H1 (cell line): Measurements from ENCODE around the gene GSC. TPM values are rescaled to one million over a fixed set of nuclear protein-coding genes. Genes with fewer than 3 reads are reported as not detected.

Source experiments
- CTCF ChIA-PET: fragments of 300-600 bp; sonication (Branson Sonifier 250); formaldehyde crosslinking; loops from one replicate; lab custom pipeline; 2021; ENCODE audit not compliant: partially characterized antibody; lab: Charles Lee
- POLR2A ChIA-PET: fragments of 300-600 bp; sonication (Branson Sonifier 250); formaldehyde crosslinking; loops from one replicate; lab custom pipeline; 2021; ENCODE audit warnings: inconsistent platforms; ENCODE audit not compliant: partially characterized antibody; lab: Charles Lee
- DNase-seq, 2 experiments: peaks; one replicate each; pipeline versions ENCODE4 v3.0.0 to v3.0.0-alpha.2; 2010 to 2022; ENCODE audit warnings: low spot score in 2 of 2, low read depth in 1 of 2, mixed read lengths in 1 of 2
- FAIRE-seq: peaks from 2 replicates; lab custom pipeline; 2011; peaks lifted over from hg19 to GRCh38; lab: Jason Lieb, UNC
- H2AFZ ChIP-seq: 2 replicates; pipeline ENCODE4 v1.8.1; 2012; ENCODE audit warnings: low read length, inconsistent platforms
- H2AK5ac ChIP-seq: 2 replicates; pipeline ENCODE4 v1.6.1; 2013; ENCODE audit warnings: low read depth, low read length
- H2BK120ac ChIP-seq: replicated peaks from 2 replicates; pipeline ENCODE3; 2013; ENCODE audit warnings: low read depth, low read length, inconsistent platforms
- H2BK12ac ChIP-seq: 2 replicates; pipeline ENCODE4 v1.6.1; 2013; ENCODE audit warnings: low read depth, low read length
- H2BK15ac ChIP-seq: 2 replicates; pipeline ENCODE4 v1.6.1; 2013; ENCODE audit warnings: low read length
- H2BK20ac ChIP-seq: 2 replicates; pipeline ENCODE4 v1.6.1; 2013; ENCODE audit warnings: low read length
- H2BK5ac ChIP-seq: 2 replicates; pipeline ENCODE4 v1.6.1; 2013; ENCODE audit warnings: low read depth, low read length
- H3K14ac ChIP-seq: 2 replicates; pipeline ENCODE4 v1.6.1; 2013; ENCODE audit warnings: inconsistent platforms; ENCODE audit not compliant: insufficient read length
- H3K18ac ChIP-seq: 2 replicates; pipeline ENCODE4 v1.6.1; 2013; ENCODE audit warnings: low read length; ENCODE audit errors: extremely low read depth
- H3K23ac ChIP-seq: 2 replicates; pipeline ENCODE4 v1.6.1; 2013; ENCODE audit warnings: inconsistent platforms; ENCODE audit not compliant: insufficient read length
- H3K23me2 ChIP-seq: 2 replicates; pipeline ENCODE4 v1.6.1; 2013; ENCODE audit warnings: low read depth, low read length
- H3K27ac ChIP-seq: 2 replicates; pipeline ENCODE4 v1.6.1; 2011; ENCODE audit warnings: low read depth, low read length, inconsistent platforms
- H3K27me3 ChIP-seq, 4 experiments: replicated peaks in 1 of 4; 1 replicate in 1 of 4; 2 replicates in 3 of 4; pipeline versions ENCODE4 v1.6.1 to v1.8.1; 2011 to 2013; ENCODE audit warnings: low read length in 3 of 4, mild to moderate bottlenecking in 3 of 4, inconsistent platforms in 2 of 4, mixed read lengths in 2 of 4, moderate library complexity in 1 of 4; ENCODE audit not compliant: control insufficient read depth in 3 of 4, insufficient read depth in 3 of 4; ENCODE audit errors: extremely low read depth in 1 of 4
- H3K36me3 ChIP-seq, 4 experiments: 2 replicates each; pipeline versions ENCODE4 v1.6.1 to v1.8.1; 2011 to 2013; ENCODE audit warnings: mild to moderate bottlenecking in 4 of 4, low read length in 3 of 4, moderate library complexity in 2 of 4, control low read depth in 1 of 4, inconsistent platforms in 1 of 4; ENCODE audit not compliant: insufficient read depth in 4 of 4, control insufficient read depth in 2 of 4
- H3K4ac ChIP-seq: replicated peaks from 2 replicates; pipeline ENCODE3; 2013; ENCODE audit warnings: low read length, low read depth, mixed read lengths, inconsistent platforms; ENCODE audit not compliant: insufficient read length
- H3K4me1 ChIP-seq, 4 experiments: replicated peaks in 1 of 4; 1 replicate in 1 of 4; 2 replicates in 3 of 4; pipeline versions ENCODE4 v1.6.1 to v1.8.1; 2011 to 2013; ENCODE audit warnings: low read length in 3 of 4, inconsistent platforms in 2 of 4, mixed read lengths in 1 of 4; ENCODE audit not compliant: insufficient read depth in 4 of 4, control insufficient read depth in 3 of 4
- H3K4me2 ChIP-seq, 2 experiments: 2 replicates each; pipeline versions ENCODE4 v1.6.1 to v1.8.1; 2011 to 2013; ENCODE audit warnings: low read depth in 2 of 2, low read length in 2 of 2, control low read depth in 1 of 2, inconsistent platforms in 1 of 2, mild to moderate bottlenecking in 1 of 2; ENCODE audit not compliant: insufficient read depth in 1 of 2
- H3K4me3 ChIP-seq, 4 experiments: fragments of 200-600, 300-600 bp in 1 of 4; sonication (generic), shearing (Covaris generic), sonication (Bioruptor Twin) in 1 of 4; 2 replicates each; pipeline versions ENCODE4 v1.5.1 to v1.8.1; 2011 to 2016; ENCODE audit warnings: low read length in 4 of 4, low read depth in 3 of 4, control low read depth in 2 of 4, inconsistent platforms in 2 of 4, mild to moderate bottlenecking in 2 of 4, mixed read lengths in 1 of 4, moderate library complexity in 1 of 4; ENCODE audit not compliant: insufficient read depth in 2 of 4; ENCODE audit errors: extremely low read depth in 1 of 4
- H3K56ac ChIP-seq: replicated peaks from 2 replicates; pipeline ENCODE3; 2013; ENCODE audit warnings: low read depth, mild to moderate bottlenecking, mixed read lengths, low read length, inconsistent platforms; ENCODE audit not compliant: insufficient read length
- H3K79me1 ChIP-seq: 2 replicates; pipeline ENCODE4 v1.6.1; 2013; ENCODE audit warnings: low read depth, low read length, control low read depth
- H3K79me2 ChIP-seq, 2 experiments: 2 replicates each; pipeline versions ENCODE4 v1.6.1 to v1.8.1; 2012 to 2013; ENCODE audit warnings: low read length in 2 of 2, mild to moderate bottlenecking in 2 of 2, inconsistent platforms in 1 of 2; ENCODE audit not compliant: insufficient read depth in 2 of 2, control insufficient read depth in 1 of 2
- H3K9ac ChIP-seq, 4 experiments: replicated peaks in 1 of 4; 1 replicate in 1 of 4; 2 replicates in 3 of 4; pipeline versions ENCODE4 v1.6.1 to v1.8.1; 2011 to 2013; ENCODE audit warnings: low read depth in 3 of 4, low read length in 3 of 4, control low read depth in 2 of 4, mild to moderate bottlenecking in 2 of 4, moderate library complexity in 2 of 4, inconsistent platforms in 1 of 4; ENCODE audit errors: extremely low read depth in 1 of 4
- H3K9me3 ChIP-seq, 2 experiments: 2 replicates each; pipeline versions ENCODE4 v1.6.1 to v1.8.1; 2012 to 2013; ENCODE audit warnings: mild to moderate bottlenecking in 2 of 2, moderate library complexity in 2 of 2, control low read depth in 1 of 2, inconsistent platforms in 1 of 2, low read depth in 1 of 2, low read length in 1 of 2, mixed read lengths in 1 of 2; ENCODE audit not compliant: insufficient read depth in 2 of 2
- H4K20me1 ChIP-seq, 2 experiments: replicated peaks in 1 of 2; 2 replicates each; pipeline versions ENCODE3 to v1.8.1; 2011 to 2013; ENCODE audit warnings: inconsistent platforms in 2 of 2, low read length in 2 of 2, mild to moderate bottlenecking in 1 of 2; ENCODE audit not compliant: insufficient read depth in 2 of 2, control insufficient read depth in 1 of 2
- H4K5ac ChIP-seq: 2 replicates; pipeline ENCODE4 v1.6.1; 2013; ENCODE audit warnings: low read length, low read depth, mixed read lengths, inconsistent platforms; ENCODE audit not compliant: insufficient read length
- H4K8ac ChIP-seq: 2 replicates; pipeline ENCODE4 v1.8.0; 2013; ENCODE audit warnings: mild to moderate bottlenecking, moderate library complexity, low read length, inconsistent platforms; ENCODE audit not compliant: insufficient read depth; ENCODE audit errors: extremely low read depth
- H4K91ac ChIP-seq: replicated peaks from 2 replicates; pipeline ENCODE3; 2013; ENCODE audit warnings: low read length, mixed read lengths, inconsistent platforms; ENCODE audit not compliant: insufficient read length
- ATF2 ChIP-seq: IDR thresholded peaks from 2 replicates; pipeline ENCODE4 v1.6.1; 2012; ENCODE audit warnings: low read length, inconsistent platforms
- BRCA1 ChIP-seq: IDR thresholded peaks from 2 replicates; pipeline ENCODE4 v1.6.1; 2012; ENCODE audit warnings: low read depth, low read length, improper control_type of control experiment
- EZH2 ChIP-seq: fragments of 200-600 bp; sonication (generic); IDR thresholded peaks from 2 replicates; pipeline ENCODE4 v1.7.1; 2012; ENCODE audit warnings: low read depth, mild to moderate bottlenecking, moderate library complexity, low read length, inconsistent platforms; ENCODE audit not compliant: severe bottlenecking
- FOSL1 ChIP-seq: IDR thresholded peaks from 2 replicates; pipeline ENCODE4 v1.6.1; 2011; ENCODE audit warnings: mild to moderate bottlenecking, low read depth, low read length, moderate library complexity; ENCODE audit not compliant: insufficient read depth
- GTF2F1 ChIP-seq: IDR thresholded peaks from 2 replicates; pipeline ENCODE4 v1.6.1; 2012; ENCODE audit warnings: low read depth, low read length, improper control_type of control experiment, borderline replicate concordance
- NANOG ChIP-seq: IDR thresholded peaks from 2 replicates; pipeline ENCODE4 v1.6.1; 2011; ENCODE audit warnings: low read length, low read depth, mild to moderate bottlenecking, inconsistent platforms; ENCODE audit not compliant: insufficient read depth, poor library complexity, severe bottlenecking
- PHF8 ChIP-seq: fragments of 200-600 bp; sonication (generic); conservative IDR thresholded peaks from 2 replicates; pipeline ENCODE4 v1.7.1; 2012; ENCODE audit warnings: low read depth, mild to moderate bottlenecking, inconsistent platforms, low read length, moderate library complexity
- SP4 ChIP-seq: IDR thresholded peaks from 2 replicates; pipeline ENCODE4 v1.6.1; 2012; ENCODE audit warnings: low read length, inconsistent platforms
- TCF12 ChIP-seq: IDR thresholded peaks from 2 replicates; pipeline ENCODE4 v1.6.1; 2011; ENCODE audit warnings: low read depth, mild to moderate bottlenecking, low read length
- ZNF274 ChIP-seq: IDR thresholded peaks from 2 replicates; pipeline ENCODE4 v1.7.0; 2012; ENCODE audit warnings: low read length, borderline replicate concordance; ENCODE audit errors: extremely low read depth
- WGBS, 2 experiments: shearing (Covaris generic) in 1 of 2; methylation state at CpG; one replicate each; pipeline versions ENCODE4 v1.1.6 to v1.1.7; 2013 to 2015; ENCODE audit warnings: low lambda C conversion rate in 2 of 2, mixed read lengths in 2 of 2, inconsistent platforms in 1 of 2, low coverage in 1 of 2, missing lambda C conversion rate in 1 of 2; ENCODE audit not compliant: insufficient replicate concordance in 2 of 2, insufficient coverage in 1 of 2, insufficient read length in 1 of 2; ENCODE audit errors: extremely low coverage in 1 of 2, missing lambda C conversion rate in 1 of 2; 5-methylcytosine and 5-hydroxymethylcytosine counted together
- polyA plus RNA-seq, 7 experiments: library from polyadenylated mRNA; depleted of rRNA in 3 of 7; stranded (reverse) in 5 of 7; unstranded in 2 of 7; fragments of >200 nt in 5 of 7; fragments of 200-250 nt in 2 of 7; gene quantifications; 1 replicate in 5 of 7; 2 replicates in 1 of 7; 4 replicates in 1 of 7; pipeline versions ENCODE4 v1.2.1 to v1.2.3, GENCODE V29; 2011 to 2013; ENCODE audit warnings: missing spikeins in 2 of 7, mixed read lengths in 2 of 7
- total RNA-seq: library from RNA; stranded (reverse); fragmentation: NEBNext Ultra II Directional; extraction: Animal tissue kit (Norgen Biotek cat#: 25700); gene quantifications from 2 replicates; pipeline ENCODE4 v1.2.1, GENCODE V29; 2021

GSC gene
- total and polyA plus RNA-seq, 2 of the 8 experiments (the other 6 are each of a cell fraction or from before 2014, with no cell fraction given): 0.17 to 0.54 TPM

GRCh38 chr14:94771158-94771905, 1.4 kb upstream of the GSC start:
- Histone ChIP-seq H4K5ac (no peak overlapping the region), H3K36me3 (no peaks in the 10 kb centered on the region), H3K23me2 (peaks cover 8% of the 10 kb centered on the region; the same call in 1 of the 2 replicates), H3K9ac (no peak overlapping the region), H4K8ac (peak overlapping the region; percentile 40; the same call in 1 of the 2 replicates), H3K56ac (no peak overlapping the region), H2BK5ac (no peak overlapping the region), H2BK15ac (0 out of 2 replicates have a peak overlapping the region, but pooled peaks have one; percentile 29), H2BK20ac (no peak overlapping the region), H2AK5ac (no peak overlapping the region), H3K4me1 (peaks cover 20 to 47% (median 32%) of the 10 kb centered on the region in 4 experiments), H3K4me3 (peak overlapping the region; percentile 7 to 61 (median 22); a peak in 5 of 8 replicates), H3K27ac (no peak overlapping the region), H4K91ac (no peak overlapping the region), H2AFZ (no peak overlapping the region), H3K9me3 (no peaks in the 10 kb centered on the region), H2BK120ac (no peak overlapping the region), H3K79me2 (no peaks in the 10 kb centered on the region), H3K4me2 (peak overlapping the region; percentile 69 to 73), H2BK12ac (peak overlapping the region; percentile 84; the same call in 1 of the 2 replicates), H3K23ac (no peak overlapping the region), H3K79me1 (no peaks in the 10 kb centered on the region), H3K14ac (no peak overlapping the region), H3K27me3 (peaks cover 86 to 99% (median 92%) of the 10 kb centered on the region in 4 experiments), H4K20me1 (peaks cover 20 to 22% of the 10 kb centered on the region in 2 experiments), H3K4ac (no peak overlapping the region), H3K18ac (no peak overlapping the region; the same call in 1 of the 2 replicates)
- no peak for FAIRE-seq
- WGBS, 2 experiments: 2% methylated on average over 42 of the region's 54 CpGs; no CpG with 5 or more reads in 1 of the 2 experiments
- ChIA-PET POLR2A (no interaction called here), CTCF (interaction anchor here (0.7 to 1.1 kb wide), 3 partner anchors 13 to 598 kb away, joined by 3 read pairs; no protein-coding TSS in a partner anchor)
- DNase-seq: peak in 1 of 2 experiments; percentile 67
- no peak for TF ChIP-seq NANOG
- no peak for TF ChIP-seq ZNF274
- no peak for TF ChIP-seq BRCA1
- TF ChIP-seq EZH2: peak; percentile 97
- TF ChIP-seq GTF2F1: no peak
- TF ChIP-seq ATF2: no peak
- no peak for TF ChIP-seq TCF12
- no peak for TF ChIP-seq FOSL1
- TF ChIP-seq PHF8: no peak
- no peak for TF ChIP-seq SP4
